H4 (cell line): ENCODE measurements around the gene PRR16. TPM values are rescaled to one million over a fixed set of nuclear protein-coding genes. Genes with fewer than 3 reads are reported as not detected.

Experiments used
- DNase-seq: peaks from one replicate; pipeline ENCODE4 v3.0.0-alpha.2; 2015; ENCODE audit warnings: low spot score
- total RNA-seq: library from RNA; depleted of rRNA; stranded (reverse); fragments of >200 nt; shearing (Covaris generic); gene quantifications from 2 replicates; pipeline ENCODE4 v1.2.3, GENCODE V29; 2014

PRR16 gene
- total RNA-seq, 1 experiment from 2014 or later: 4.5 TPM

DNA sequence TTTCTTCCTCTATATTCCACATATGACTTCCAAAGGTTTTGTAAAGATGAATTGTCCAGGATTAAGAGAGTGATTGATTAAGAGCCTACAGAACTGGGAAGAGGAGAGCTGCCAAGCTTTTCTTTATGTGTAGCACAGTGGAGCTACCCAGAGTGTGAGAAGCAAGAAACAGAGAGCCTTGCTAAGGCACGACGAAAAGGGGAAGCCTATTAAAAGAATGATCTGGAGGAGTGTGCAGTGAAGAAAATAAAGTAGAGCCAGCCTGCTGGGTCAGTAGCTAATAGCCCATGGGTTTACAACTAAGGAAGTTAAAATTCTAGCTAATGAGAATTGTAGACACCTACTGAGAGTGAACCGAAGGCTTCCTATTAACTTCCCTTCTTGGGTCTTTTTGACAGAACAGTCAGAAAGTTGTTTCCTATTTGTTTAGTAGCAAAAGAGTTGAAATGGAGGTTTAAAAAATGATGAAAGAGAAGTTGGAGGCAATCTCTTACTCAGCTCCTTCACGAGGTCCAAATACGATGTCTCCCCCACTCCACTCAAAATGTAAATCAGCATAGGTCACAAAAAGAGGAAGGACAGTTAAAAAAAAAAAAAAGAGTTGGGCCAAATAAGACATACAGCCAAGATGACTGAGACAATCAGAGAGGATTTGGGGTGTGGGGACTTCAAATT lies 957 bp upstream of the PRR16 start:
- DNase-seq: no peak

DNA sequence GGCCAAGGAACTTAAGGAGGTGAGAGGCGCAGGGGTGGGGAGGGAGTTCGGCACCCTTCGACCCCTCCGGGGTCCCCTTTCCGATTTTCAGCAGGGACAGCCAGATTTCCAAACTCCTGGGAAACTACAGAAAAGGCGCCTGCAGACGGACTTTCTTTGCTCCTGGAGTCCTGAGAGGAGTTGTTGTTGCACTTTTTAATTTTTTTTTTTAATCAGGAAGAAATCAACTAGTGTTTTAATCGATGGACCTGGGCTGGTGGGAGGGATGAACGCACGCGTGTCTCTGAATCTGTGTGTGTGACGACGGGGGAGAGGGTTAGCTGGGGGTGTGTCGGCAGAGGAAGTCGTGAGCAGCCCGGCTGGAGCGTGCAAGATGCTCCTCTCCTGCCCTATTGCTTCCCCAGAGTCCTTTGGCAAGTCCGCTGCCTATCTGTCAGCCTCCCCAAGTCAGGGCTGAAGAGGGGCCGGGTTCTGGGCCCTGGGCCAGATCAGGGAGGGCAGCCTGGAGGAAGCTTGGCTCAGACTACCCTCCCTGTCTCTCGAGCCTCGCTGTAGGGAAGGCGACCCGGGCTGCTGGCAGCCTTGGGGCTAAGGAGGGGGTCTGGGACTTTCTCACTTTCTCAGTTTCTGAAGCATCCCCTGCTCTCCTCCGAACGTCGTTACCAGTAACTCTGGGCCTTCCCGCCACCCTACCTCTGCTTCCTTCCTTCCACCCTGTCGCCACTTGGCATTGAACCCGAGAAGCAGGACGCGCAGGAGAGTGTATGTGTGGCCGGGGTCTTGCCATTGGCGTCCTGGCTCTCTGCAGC lies 731 bp downstream of the PRR16 start:
- DNase-seq: peak; percentile 30

DNA sequence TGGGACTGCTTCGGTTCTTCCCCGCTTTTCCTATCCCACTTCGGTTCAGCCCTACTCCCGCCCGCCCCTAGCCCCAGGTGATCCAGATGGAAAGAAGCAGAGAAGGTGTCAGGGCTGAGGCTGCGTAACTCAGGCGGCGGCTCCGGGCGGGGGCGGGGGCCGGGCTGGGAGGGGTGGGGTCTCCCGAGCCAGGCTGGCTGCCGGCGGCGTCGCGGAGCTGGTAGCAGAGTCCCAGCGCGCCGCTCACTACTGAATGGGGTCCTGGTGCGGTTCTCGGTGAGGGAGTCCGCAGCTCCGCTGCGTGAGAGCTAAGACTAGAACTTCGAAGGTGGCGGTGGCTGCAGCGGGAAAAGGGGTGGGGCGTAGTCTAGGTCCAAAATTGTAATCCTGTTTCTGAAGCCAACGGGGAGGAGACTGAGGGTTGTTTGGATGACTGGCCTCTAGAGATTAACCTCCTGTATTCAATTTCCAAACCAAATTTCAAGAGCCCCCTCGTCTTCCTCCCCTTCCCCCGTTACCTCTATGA lies 1.4 kb downstream of the PRR16 start:
- peak; percentile 35 for DNase-seq

DNA sequence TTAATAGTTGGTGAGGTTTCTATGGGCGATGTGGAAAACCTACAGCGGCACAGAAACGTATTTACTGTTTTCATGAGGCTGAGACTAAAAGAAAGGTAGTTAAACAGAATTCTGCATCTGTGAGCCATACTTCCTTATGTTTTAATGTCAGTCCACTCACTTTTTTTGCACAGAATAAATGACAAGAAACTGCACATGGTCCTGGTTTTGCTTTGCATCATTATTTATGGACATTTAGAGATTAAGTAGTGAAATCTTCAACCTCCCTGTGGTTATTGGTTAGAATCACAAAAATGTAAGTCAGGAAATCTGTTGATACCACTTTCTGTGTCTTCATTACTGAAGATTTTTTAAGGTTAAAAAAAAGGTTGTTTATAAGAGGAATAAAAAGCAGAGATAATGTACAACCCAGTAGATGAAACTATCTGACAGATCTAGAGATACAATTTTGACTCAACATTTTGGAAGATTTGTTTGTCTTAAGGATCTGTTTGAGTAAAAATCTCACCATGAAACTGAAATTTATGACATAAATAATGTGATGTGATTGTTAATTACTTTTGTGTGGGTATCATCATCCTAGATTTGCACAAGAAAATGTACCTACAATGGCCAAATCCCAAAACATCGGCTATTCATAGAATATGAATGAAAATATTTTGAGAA lies 2.4 kb downstream of the PRR16 start:
- no peak for DNase-seq

DNA sequence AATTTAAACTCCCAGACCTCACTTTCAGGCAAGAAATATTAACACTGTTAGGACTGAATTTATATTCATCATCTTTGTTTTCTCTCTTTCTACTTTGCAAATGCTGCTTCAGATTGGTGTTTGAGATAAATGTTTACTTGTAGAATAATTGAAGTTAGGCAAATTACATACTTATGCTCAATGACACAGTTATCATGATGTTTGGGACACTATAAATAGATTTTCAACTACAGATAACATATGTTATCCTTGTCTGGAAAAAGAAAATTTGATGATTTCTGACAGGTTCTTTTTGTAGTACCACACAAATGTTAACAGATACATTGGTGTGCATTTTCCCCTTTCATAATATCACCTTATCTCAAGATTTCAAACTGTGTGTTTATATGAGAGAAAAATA lies 7.9 kb downstream of the PRR16 start:
- no peak for DNase-seq

DNA sequence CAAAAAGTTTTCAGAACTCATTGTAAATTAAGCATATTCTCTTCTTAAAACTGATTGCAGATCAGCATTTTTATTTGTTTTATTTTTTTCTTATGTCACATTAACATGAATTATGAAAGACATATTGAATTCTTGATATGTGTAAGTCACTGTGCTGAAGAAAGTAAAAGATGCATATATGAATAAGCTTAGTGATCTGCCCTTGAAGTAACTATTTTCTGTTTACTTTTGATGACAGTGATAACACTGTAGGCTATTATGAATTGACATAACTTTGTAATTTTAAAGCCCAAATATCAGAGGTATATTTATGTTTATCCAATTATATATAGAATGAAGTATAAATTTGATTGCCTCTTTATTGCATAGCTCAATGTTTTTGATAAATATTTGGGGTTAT lies 8.8 kb downstream of the PRR16 start:
- DNase-seq: no peak

DNA sequence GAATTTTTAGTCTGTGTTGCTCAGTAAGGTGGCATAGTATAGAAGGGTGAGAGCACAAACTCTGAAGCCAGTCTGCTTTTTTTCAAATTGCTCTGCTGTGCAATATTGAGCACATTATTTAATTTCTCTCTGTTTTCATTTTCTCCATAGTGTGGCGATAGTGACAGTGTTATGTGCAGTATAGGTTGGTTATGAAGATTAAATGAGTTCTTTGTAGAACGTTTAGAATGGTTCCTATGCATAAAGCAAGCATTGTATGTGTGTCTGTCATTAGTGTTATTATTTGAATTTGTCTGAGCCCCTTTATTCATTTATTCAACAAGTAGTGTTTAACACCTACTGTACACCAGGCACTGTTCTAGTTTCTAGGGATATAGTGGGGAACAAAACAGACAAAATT lies 9.2 kb downstream of the PRR16 start:
- DNase-seq: no peak

DNA sequence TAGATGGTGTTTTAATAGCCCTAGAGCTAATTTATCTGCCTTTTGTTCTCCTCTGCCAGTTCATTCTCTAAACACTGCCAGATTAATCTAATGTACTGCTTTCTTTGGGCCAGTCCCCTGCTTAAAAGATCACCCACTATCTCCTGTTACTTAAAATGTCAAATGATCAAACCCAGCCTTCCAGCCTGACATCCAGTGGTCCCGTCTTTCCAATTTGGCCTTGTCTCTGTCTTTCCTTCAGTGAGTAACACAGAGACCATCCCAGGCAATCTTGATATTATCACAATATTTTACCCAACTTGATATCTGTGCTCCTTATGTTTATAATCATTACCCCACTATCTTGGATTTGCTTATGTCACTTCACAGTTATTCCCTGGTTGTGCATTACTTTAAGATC lies 12.0 kb downstream of the PRR16 start:
- DNase-seq: no peak

DNA sequence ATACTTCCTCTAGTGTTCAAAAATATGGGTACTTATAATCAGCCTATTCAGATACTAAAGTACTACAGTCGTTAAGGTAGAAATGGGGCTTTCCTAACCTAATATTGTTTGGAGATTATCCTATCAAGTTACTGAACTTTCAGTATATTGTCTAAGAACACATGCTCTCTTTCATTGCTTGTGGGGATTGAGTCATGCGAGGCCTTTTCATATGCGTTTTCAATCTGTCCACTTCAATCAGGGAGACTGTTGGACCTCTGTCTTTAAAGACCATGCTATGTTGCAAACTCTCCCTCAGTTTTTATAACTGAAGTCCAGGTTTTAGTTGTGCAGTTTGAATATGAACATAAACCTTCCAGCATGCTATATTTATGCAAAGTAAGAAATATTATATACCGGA lies 15.0 kb downstream of the PRR16 start:
- DNase-seq: no peak

DNA sequence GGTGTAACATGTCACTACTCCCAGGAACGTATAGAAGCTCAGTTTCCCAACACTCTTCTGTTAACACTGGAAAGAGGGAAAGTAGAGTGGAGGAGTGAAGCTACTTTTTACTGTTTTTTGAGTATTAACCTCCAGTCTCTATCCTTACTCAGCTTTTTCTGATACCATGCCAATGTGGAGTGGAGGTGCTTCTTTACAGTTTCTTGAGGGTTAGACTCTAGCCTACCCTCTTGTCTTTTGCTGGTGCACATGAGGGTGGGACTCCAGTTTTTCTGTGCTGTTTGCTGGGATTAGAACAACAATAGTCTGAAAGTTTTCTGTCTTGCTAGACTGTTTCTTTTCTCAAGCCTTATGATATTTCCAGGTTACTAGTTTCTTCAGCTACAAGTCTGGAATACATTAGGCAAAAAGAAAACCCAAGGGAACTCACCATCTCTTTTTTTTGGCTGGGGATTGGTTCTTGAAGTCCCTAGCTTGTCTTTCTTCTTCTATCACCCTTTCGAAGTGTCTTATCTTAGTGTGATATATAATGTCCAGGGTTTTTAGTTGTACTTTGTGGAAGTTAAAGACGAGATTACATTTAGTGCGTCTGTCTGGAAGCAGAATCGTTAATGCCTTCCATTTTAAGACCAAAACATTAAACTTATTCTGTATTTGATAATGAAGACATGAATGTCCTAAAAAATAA lies 35.9 kb downstream of the PRR16 start:
- no peak for DNase-seq

DNA sequence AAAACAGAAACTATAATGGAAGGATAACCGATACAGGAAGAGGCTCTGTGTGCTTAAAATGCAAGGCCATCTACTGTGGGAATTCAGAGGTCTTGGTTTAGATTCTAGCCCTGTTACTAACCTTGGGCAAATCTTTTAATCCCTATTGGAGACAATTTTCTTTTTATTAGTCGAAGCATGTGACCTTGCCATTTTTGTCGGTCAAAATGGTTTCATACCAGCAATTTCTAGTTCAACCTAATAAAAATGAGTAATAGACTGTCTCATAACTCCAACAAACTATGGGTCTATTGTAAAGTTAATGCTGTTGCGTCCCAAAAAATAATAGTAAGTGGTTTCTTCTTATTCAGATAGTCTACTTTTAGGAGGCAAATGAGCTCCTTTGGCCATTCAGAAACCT lies 38.4 kb downstream of the PRR16 start:
- DNase-seq: no peak

DNA sequence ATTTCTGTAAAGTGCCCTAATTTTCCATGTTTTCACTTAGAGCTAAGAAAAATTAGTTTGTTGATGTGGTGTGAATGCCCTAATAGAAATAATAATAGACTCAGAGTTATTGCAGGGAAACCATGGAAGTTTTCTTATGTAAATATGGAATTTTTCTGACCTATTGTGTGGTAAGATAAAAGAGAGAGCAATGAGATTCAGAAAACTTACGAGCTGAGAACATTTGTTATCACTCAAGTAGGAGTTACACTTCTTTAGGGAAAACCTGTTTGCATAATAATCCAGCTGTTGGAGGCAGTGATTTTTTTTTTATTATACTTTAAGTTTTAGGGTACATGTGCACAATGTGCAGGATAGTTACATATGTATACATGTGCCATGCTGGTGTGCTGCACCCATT lies 39.2 kb downstream of the PRR16 start:
- DNase-seq: no peak

DNA sequence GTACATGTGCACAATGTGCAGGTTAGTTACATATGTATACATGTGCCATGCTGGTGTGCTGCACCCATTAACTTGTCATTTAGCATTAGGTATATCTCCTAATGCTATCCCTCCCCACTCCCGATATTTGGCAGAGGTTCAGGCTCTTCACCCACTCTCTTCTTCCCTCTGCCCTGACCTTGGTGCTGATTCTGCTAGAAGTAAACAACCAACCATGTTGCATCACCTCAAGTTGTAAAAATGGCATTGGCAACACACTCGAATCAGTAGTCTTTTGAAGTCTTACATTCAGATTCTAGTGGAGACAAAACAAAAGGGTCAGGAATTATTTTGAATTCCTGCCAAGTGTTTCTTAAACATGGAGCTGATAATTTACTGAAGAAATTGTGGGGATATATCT lies 40.0 kb downstream of the PRR16 start:
- no peak for DNase-seq

DNA sequence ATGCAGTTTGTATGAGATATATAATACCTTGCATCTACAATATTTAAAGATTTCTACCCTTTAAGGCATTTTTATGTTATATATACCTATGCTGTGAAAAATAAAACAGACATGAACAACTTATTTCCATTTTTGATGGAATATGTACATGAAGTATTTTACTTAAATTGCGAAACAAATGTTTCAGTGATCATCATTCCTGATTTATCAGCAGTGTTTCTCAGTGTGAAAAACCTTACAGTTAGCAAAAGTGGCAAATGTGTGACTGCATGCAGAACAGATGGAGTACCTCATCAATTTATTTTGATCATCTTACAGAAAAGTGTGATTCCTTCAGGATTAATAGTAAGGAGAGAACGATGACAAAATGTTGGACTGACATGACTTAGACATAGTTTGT lies 43.1 kb downstream of the PRR16 start:
- no peak for DNase-seq

DNA sequence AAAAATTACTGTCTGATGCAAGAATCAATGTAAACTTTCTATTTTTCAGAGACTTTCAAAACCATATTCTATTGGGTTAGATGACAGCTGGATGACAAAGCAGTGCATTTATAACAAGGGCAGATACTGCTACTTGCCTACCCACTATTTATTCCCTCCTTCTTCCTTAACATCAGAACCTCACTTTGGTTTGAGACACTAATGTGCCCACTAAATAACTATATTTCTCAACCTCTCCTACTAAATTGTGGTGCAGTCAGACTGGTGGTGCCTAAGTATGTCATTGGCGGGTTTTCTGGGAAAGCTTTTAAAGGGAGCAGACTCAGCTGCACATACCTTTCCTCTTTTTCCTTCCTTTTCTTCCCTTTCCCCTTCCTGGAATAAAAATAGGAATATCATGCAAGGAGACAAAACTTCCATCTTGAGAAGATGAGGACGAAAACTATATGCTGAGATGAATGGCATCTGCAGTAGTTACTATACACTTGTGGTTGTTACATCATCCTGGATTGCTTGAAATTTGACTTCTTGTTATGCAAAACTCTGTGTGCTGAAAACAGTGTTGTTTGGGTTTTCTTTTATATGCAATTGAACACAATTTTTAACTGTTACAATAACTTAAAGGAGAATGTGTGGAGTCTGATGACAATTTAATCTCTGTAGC lies 43.8 kb downstream of the PRR16 start:
- DNase-seq: no peak

DNA sequence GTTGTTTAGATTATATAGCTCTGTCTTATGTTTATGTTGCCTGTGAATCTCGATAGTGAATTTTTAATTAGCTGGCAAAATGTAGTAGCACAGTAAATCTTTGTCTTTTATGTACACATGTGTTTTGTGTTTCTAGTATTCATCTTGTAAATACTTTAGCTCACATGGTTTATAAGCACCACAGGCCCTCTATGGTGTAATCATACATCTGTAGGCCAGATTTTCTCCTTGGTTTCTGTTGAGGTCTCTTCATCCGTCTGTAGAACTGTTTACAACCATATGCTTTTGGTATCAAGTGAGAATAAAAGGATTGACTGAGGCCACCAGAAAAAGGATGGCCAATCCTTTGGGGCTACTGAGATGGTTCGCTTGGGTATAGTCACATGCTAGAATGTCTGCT lies 45.0 kb downstream of the PRR16 start:
- DNase-seq: no peak

DNA sequence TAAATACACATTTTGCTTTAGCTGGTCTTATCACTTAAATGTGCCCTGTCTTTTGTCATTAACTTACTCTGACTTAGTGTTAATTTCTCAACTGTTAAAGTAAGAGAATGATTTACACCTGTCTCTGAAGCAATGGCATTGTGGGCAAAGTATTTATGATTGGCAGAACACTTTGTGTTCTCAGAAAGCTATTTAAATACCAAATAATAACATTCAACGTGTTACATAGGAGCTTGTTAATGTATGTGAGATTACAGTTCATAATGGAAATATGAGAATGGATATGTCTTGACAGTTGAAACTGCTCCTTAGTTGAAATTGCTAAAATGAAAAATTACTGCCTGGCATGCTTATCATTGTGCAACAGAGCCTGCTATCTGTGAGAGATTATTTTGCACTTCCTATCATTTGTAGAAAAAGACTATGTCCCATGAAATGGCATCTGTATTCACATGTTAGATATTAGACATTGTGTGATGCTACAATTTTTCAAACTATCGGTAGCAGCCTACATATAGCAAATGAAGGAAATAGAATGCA lies 46.1 kb downstream of the PRR16 start:
- DNase-seq: no peak

DNA sequence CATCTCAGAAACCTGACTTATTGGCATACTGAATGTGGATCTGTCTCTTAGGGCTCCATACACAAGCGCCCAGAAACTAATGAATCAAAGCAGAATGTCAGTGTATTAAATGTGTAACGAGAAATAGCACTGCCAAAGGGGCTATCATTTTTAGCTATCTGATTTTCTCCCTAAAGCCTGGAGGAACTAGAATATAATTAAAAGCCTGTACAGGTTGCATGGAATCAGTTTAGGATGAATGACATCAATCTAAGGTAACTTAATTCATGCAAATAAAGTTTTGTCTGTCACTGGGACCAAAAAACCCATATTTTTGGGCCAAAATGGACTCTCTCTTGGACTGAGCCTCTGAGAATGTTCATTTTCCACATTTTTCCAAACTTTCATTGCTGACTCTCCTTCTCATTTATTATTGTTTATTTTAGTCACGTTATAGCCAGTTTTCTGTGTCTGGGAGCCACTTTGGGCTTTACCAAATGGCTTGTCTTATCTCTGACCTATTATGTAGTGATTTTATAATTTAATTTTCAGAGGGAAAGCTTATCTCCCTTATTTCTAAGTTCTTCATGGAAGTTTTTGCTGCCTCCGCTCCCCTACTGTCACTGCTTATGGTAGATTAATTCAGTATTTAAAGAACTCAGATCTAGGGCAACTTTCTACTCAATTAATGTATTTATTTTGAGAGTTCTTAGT lies 47.0 kb downstream of the PRR16 start:
- no peak for DNase-seq

DNA sequence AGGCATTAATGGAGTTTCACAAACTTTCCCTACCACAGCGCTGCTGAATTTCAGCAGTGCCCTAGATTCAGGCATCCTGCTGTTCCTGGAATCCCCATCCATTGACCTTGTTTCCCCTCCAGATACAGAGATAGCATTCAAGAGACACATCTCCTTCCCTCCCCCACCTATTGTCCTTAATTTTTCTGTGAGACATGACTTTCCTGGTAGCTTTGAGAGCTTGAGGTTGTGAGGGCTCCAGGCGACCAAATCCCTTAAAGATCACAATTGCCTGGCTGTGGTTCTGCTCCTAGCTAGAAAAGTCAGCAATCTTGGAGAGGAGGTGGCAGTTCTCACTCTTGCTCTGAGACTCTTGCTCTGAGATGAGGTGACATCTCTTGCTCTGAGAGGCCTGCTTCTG lies 48.0 kb downstream of the PRR16 start:
- DNase-seq: no peak

DNA sequence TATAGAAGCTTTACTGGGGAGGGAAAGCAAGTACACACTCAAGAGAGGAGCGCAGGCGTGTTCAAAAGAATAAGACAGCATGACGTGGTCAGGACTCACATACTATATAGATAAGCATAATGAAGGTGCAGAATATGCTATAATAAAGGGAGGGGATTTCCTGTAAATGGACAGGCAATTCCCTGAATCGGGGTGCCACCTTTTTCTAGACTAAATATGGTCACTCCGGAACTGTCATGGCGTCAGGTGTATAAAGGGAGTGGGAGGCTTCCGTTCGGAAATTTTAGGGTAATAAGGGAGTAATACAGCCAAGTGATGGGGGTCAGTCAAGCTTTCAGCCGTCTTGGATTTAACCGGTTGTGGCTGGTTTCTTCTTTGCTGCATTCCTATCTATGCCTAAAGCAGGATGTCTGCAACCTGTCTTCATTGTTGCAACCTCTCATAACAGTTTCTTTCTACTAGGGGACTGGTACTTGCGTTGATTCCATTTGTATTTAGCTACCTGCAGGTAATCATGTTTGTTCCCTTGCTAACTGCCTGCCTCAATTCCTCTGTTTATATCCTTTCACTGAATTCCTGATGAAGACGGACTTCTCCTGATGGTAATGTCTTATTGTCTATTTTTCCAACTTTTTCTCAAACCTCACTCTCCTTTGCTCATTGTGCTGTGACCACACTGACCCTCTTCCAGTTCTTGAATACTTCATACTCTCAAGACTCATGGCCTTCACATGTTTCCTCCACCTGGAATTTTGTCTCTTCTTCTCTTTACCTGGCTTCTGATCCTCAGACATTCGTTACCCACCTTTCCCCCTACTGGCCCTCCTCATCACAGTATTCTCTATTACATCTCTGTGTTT lies 48.9 kb downstream of the PRR16 start:
- no peak for DNase-seq
